GM10248 (cell line): Measurements from ENCODE around the gene RNF41.
"Not testable (repeated sequence)": the region's sequence is repeated elsewhere in the genome, so short reads cannot be mapped to it uniquely, and the experiment has no call there.

Experiments
- CTCF ChIA-PET: fragments of 300-600 bp; sonication (Branson Sonifier 250); formaldehyde crosslinking; extraction: SDS; loops from one replicate; lab custom pipeline; 2021; ENCODE audit warnings: antibody characterized with exemption; lab: Yijun Ruan, JAX
- POLR2A ChIA-PET: fragments of 350-650 bp; sonication (Branson Sonifier 250); formaldehyde crosslinking; extraction: SDS; loops from one replicate; lab custom pipeline; 2020; ENCODE audit warnings: antibody characterized with exemption; lab: Yijun Ruan, JAX
- DNase-seq: peaks from one replicate; pipeline ENCODE4 v3.0.0; 2012; ENCODE audit errors: extremely low spot score
- TF ChIP-seq, protein P1 (sequence below): IDR thresholded peaks from 2 replicates; pipeline ENCODE4 v1.5.1; 2012; ENCODE audit warnings: mild to moderate bottlenecking, low read depth; ENCODE audit errors: extremely low read depth, missing control alignments, control extremely low read depth

The RNF41 gene

GRCh38 chr12:56221757-56222530 lies at the start of gene RNF41:
RNF41 (minus strand) TSS chr12:56221922; CDS start chr12:56214047, 7,875 bp downstream.
- peak; percentile 97 for DNase-seq
- ChIA-PET POLR2A (interaction anchor here (0.5 to 1.8 kb wide), 12 partner anchors 9 to 448 kb away, joined by 3 to 9 read pairs (median 4); partner anchors contain the start of genes RAB5B, SMARCC2, STAT2 and ZC3H10), CTCF (interaction anchor here (0.8 to 3.9 kb wide), 36 partner anchors 9 to 483 kb away, joined by 3 to 44 read pairs (median 4); partner anchors contain the start of genes ANKRD52, CNPY2, COQ10A and ERBB3)
- TF ChIP-seq, protein P1, sequence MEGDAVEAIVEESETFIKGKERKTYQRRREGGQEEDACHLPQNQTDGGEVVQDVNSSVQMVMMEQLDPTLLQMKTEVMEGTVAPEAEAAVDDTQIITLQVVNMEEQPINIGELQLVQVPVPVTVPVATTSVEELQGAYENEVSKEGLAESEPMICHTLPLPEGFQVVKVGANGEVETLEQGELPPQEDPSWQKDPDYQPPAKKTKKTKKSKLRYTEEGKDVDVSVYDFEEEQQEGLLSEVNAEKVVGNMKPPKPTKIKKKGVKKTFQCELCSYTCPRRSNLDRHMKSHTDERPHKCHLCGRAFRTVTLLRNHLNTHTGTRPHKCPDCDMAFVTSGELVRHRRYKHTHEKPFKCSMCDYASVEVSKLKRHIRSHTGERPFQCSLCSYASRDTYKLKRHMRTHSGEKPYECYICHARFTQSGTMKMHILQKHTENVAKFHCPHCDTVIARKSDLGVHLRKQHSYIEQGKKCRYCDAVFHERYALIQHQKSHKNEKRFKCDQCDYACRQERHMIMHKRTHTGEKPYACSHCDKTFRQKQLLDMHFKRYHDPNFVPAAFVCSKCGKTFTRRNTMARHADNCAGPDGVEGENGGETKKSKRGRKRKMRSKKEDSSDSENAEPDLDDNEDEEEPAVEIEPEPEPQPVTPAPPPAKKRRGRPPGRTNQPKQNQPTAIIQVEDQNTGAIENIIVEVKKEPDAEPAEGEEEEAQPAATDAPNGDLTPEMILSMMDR = no peak

DNA sequence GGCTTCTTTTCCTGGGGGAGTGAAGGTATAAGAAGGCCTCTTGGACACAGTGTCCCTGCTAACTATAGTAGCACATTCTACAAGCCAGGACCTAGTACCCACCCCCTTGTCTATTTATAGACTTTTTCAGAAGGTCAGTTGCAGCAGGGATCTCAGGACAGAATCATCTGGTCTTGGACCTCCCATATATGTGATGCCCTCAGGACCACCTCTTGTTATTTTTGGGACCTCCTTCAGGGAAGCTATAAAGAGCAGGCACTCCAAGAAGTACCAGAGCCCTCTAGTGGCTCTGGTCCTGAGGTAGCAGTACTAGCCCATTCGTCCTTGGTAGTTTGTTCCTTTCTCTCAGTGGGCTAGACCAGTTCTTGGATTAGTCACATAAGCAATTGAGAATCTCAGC lies 49.3 kb upstream of the RNF41 start:
- no peak for DNase-seq
- CTCF ChIA-PET = interaction anchor here (0.7 to 7.2 kb wide), 6 partner anchors 15 to 193 kb away, joined by 3 to 64 read pairs (median 4); partner anchors contain the start of genes ANKRD52 and SMARCC2
- TF ChIP-seq, protein P1 = peak; percentile 57
- POLR2A ChIA-PET = interaction anchor here (0.6 kb wide), 1 partner anchor 108 kb away, joined by 4 read pairs; no protein-coding TSS in a partner anchor

DNA sequence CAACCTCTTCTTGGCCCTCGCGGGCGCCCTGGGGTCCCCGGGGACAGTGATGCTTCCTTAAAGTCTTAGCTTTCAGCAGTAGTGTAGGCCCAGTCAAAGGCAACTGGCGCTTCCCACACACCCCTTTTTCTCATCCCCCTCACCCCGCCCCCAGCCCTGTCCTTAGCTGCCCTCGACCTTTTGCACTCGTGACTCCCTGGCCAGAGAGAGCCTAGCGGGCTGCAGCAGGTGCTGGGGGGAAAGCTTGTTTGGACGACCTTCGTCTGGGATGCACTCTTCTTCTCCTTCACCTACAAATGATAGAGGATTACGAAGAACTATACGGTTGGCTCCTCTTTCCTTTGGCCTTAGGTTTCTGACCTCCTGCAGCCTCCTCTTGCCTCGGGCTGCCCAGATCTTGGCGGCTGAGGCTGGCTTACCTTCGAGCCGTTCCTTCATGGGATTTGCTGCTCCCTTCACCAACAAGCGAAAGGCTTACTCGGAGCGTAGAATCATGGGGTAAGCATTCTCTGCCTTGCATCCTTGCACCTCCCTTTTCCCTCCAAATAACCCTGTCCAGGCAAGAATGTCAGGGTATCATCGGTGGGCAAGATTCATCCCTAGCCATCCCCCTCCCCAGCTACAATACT lies 45.8 kb upstream of the RNF41 start:
- POLR2A ChIA-PET = interaction anchor here (0.5 to 1.4 kb wide), 3 partner anchors 17 to 92 kb away, joined by 3 to 4 read pairs (median 4); partner anchors contain the start of gene STAT2
- CTCF ChIA-PET = interaction anchor here (0.7 to 7.2 kb wide), 20 partner anchors 8 to 272 kb away, joined by 3 to 64 read pairs (median 4); partner anchors contain the start of genes ANKRD52, RNF41 and SMARCC2
- no peak for DNase-seq
- TF ChIP-seq, protein P1 = no peak

- CTCF ChIA-PET = interaction anchor here (0.6 to 7.2 kb wide), 29 partner anchors 8 to 271 kb away, joined by 3 to 64 read pairs (median 4); partner anchors contain the start of genes ANKRD52, RNF41 and SMARCC2
- DNase-seq = peak; percentile 94
- POLR2A ChIA-PET = interaction anchor here (0.6 to 1.4 kb wide), 2 partner anchors 21 to 93 kb away, joined by 4 to 5 read pairs; partner anchors contain the start of gene STAT2
- TF ChIP-seq, protein P1 = peak; percentile 43
These were observed 45.1 kb upstream of the RNF41 start, which contains the start of gene COQ10A for GRCh38 chr12:56266693-56267442. COQ10A (plus strand) TSS chr12:56266942; CDS start chr12:56267119, 177 bp downstream.

DNA sequence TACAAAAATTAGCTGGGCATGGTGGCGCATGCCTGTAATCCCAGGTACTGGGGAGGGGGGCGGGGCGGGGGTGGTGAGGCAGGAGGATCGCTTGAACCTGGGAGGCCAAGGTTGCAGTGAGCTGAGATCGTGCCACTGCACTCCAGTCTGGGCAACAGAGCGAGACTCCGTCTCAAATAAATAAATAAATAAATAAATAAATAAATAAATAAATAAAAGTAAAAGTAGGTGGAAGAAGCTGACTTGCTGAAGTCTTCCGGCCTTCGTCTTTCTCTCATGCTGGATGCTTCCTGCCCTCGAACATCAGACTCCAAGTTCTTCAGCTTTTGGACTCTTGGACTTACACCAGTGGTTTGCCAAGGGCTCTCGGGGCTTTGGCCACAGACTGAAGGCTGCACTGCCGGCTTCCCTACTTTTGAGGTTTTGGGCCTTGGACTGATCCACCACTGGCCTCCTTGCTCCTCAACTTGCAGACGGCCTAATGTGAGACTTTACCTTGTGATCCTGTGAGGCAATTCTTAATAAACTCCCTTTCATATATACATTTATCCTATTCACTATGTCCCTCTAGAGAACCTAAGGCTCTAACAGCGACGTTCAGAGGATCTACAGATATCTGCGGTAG lies 44.5 kb upstream of the RNF41 start:
- POLR2A ChIA-PET = interaction anchor here (0.6 to 1.4 kb wide), 2 partner anchors 21 to 94 kb away, joined by 4 to 5 read pairs; partner anchors contain the start of gene STAT2
- not testable (repeated sequence) for DNase-seq
- CTCF ChIA-PET = interaction anchor here (0.6 to 7.2 kb wide), 22 partner anchors 9 to 271 kb away, joined by 3 to 64 read pairs (median 4); partner anchors contain the start of genes ANKRD52, RNF41 and SMARCC2

- DNase-seq, CTCF ChIA-PET, POLR2A ChIA-PET: not testable (repeated sequence)
These were observed 41.2 kb upstream of the RNF41 start for GRCh38 chr12:56262955-56263354.
